ENCODE measurements around the gene LRP1.

LRP1 gene

GRCh38 chr12:57094208-57095160, 33.8 kb upstream of the LRP1 start:
- DNase-seq: no peak

- DNase-seq: no peak
Observed at GRCh38 chr12:57095440-57095839, 32.8 kb upstream of the LRP1 start.

GRCh38 chr12:57096099-57096572, 32.1 kb upstream of the LRP1 start:
- no peak for DNase-seq

GRCh38 chr12:57096748-57097553, 31.3 kb upstream of the LRP1 start:
- no peak for DNase-seq

GRCh38 chr12:57097554-57097835, 30.8 kb upstream of the LRP1 start:
- no peak for DNase-seq

GRCh38 chr12:57098546-57098945, 29.7 kb upstream of the LRP1 start:
- no peak for DNase-seq

- no peak for DNase-seq
Observed at GRCh38 chr12:57099047-57099714, 29.1 kb upstream of the LRP1 start.

- DNase-seq: no peak
Observed at GRCh38 chr12:57099766-57100165, 28.5 kb upstream of the LRP1 start.

- no peak for DNase-seq
Observed at GRCh38 chr12:57101892-57102695, 26.2 kb upstream of the LRP1 start.

GRCh38 chr12:57103856-57104255, 24.4 kb upstream of the LRP1 start:
- DNase-seq: no peak

- no peak for DNase-seq
Observed at GRCh38 chr12:57104292-57104910, 23.9 kb upstream of the LRP1 start.

GRCh38 chr12:57105011-57105753, 23.1 kb upstream of the LRP1 start:
- no peak for DNase-seq

GRCh38 chr12:57106021-57106708, 22.1 kb upstream of the LRP1 start:
- no peak for DNase-seq

GRCh38 chr12:57107456-57108155, 20.7 kb upstream of the LRP1 start:
- no peak for DNase-seq

- DNase-seq: no peak
Observed at GRCh38 chr12:57109207-57110103, 18.8 kb upstream of the LRP1 start.

- DNase-seq: peak; percentile 87
Observed at GRCh38 chr12:57110104-57111030, 17.9 kb upstream of the LRP1 start.

GRCh38 chr12:57111031-57111734, 17.1 kb upstream of the LRP1 start, which contains the start of gene STAT6:
TSS of gene STAT6 (minus strand) at chr12:57111362. CDS start at chr12:57108278, 3,084 bp downstream.
- peak; percentile 86 for DNase-seq

Data from stimulated activated CD8-positive, alpha-beta memory T cell treated with anti-CD3 and anti-CD28 coated beads, Interleukin-4, amount 100 ng/mL, for 48 hours (primary cell).